ENCODE results near the gene EVPL. TPM values are rescaled to one million over a fixed set of nuclear protein-coding genes. Genes with fewer than 3 reads are reported as not detected.

Gene EVPL
- total and polyA plus RNA-seq, 12 donors: 0.04 to 0.31 (median 0.05) TPM; not detected in 6

DNA sequence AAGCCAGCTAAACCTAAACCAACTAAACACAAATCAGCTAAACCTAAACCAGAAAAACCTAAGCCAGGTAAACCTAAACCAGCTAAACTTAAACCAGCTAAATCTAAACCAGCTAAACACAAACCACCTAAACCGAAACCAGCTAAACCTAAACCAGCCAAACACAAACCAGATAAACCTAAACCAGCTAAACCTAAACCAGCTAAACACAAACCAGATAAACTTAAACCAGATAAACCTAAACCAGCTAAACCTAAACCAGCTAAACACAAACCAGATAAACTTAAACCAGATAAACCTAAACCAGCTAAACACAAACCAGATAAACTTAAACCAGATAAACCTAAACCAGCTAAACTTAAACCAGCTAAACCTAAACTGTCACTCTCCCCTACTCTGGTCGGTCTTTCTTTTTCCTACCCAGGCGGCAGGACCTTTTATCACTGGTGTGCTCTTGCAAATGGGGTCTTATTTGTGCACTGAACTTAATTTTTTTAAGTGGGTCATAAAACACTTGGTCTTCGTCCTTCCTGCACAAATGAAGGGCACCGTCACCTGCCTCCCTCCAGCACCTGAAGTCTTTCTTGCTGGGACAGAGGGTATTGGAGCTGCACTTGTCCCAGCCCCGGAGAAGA lies 7.2 kb downstream of the EVPL start:
- DNase-seq: no peak
- H3K27me3 ChIP-seq: peaks cover 0 to 14% (median 0%) of the 10 kb centered on the region in 7 donors
- no peak for ATAC-seq
- no peak overlapping the region for H3K4me3 ChIP-seq
- 86% methylated on average over 6 of the region's 6 CpGs for WGBS, 2 donors
- H3K27ac ChIP-seq: no peak overlapping the region
- intact Hi-C loops (cut with DNase I): loop anchor here in 8 of 10 donors (10.0 kb wide), 3 partner anchors 165 to 275 kb away; no protein-coding TSS in a partner anchor
- no peaks in the 10 kb centered on the region for H3K9me3 ChIP-seq
- TF ChIP-seq, protein P1, sequence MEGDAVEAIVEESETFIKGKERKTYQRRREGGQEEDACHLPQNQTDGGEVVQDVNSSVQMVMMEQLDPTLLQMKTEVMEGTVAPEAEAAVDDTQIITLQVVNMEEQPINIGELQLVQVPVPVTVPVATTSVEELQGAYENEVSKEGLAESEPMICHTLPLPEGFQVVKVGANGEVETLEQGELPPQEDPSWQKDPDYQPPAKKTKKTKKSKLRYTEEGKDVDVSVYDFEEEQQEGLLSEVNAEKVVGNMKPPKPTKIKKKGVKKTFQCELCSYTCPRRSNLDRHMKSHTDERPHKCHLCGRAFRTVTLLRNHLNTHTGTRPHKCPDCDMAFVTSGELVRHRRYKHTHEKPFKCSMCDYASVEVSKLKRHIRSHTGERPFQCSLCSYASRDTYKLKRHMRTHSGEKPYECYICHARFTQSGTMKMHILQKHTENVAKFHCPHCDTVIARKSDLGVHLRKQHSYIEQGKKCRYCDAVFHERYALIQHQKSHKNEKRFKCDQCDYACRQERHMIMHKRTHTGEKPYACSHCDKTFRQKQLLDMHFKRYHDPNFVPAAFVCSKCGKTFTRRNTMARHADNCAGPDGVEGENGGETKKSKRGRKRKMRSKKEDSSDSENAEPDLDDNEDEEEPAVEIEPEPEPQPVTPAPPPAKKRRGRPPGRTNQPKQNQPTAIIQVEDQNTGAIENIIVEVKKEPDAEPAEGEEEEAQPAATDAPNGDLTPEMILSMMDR (IDR thresholded peaks at IDR 0.05): no peak
- no peaks in the 10 kb centered on the region for H3K4me1 ChIP-seq
- H3K36me3 ChIP-seq: no peaks in the 10 kb centered on the region

DNA sequence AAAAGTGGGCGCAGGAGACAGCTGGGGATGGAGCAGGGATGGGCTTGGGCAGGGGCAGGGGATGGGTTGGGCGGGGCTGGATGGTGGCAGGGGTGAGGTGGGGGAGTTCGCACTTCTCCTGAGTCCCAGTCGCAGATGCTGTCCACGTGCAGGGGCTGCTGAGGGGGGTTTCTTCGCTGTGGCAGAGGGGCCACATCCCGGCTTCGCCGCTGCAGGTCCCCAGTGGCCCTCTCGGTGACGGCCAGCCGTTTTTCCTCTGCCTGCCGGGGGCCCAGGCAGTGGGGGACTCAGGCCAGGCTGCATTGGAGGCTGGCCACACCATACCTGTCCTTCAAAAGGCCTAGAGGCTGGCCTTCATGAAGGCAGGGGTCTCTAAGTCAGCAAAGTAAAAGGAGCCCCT lies 8.3 kb downstream of the EVPL start:
- no peak overlapping the region for H3K4me3 ChIP-seq
- H3K4me1 ChIP-seq: peaks cover 0 to 6% (median 4%) of the 10 kb centered on the region in 9 donors
- no peak overlapping the region for H3K27ac ChIP-seq
- no peaks in the 10 kb centered on the region for H3K9me3 ChIP-seq
- intact Hi-C loops (cut with DNase I): loop anchor here in 8 of 10 donors (10.0 kb wide), 3 partner anchors 166 to 276 kb away; no protein-coding TSS in a partner anchor
- TF ChIP-seq, protein P1 (IDR thresholded peaks at IDR 0.05): no peak
- peaks cover 0 to 20% (median 0%) of the 10 kb centered on the region in 7 donors for H3K27me3 ChIP-seq
- no peaks in the 10 kb centered on the region for H3K36me3 ChIP-seq
- ATAC-seq (no peak), DNase-seq (no peak)
- 81 to 87% methylated on average over 13 of the region's 13 CpGs for WGBS, 2 donors

DNA sequence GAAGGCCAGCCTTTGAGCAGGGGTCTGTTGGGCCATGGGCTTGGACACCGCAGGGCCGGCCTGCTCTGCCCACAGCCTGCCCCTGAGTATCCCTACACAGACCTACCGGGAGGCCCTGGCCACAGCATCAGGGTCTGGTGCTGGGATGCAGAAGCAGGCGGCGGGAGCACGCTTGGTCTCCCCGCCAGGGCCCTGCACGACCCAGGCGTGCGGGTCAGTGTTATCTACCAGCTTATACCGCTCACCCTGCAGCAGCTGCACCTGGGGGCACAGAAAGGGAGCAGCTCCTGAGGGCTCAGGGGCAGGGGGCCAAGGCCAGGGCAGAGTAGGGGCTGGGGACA lies 8.8 kb downstream of the EVPL start:
- no peaks in the 10 kb centered on the region for H3K9me3 ChIP-seq
- peaks cover 0 to 20% (median 0%) of the 10 kb centered on the region in 7 donors for H3K27me3 ChIP-seq
- intact Hi-C loops (cut with DNase I): loop anchor here in 8 of 10 donors (10.0 kb wide), 3 partner anchors 166 to 276 kb away; no protein-coding TSS in a partner anchor
- ATAC-seq (no peak), DNase-seq (no peak)
- H3K27ac ChIP-seq: no peak overlapping the region
- WGBS, 2 donors: 80 to 94% methylated on average over 11 of the region's 11 CpGs
- no peak overlapping the region for H3K4me3 ChIP-seq
- peaks cover 0 to 6% (median 4%) of the 10 kb centered on the region in 9 donors for H3K4me1 ChIP-seq
- H3K36me3 ChIP-seq: no peaks in the 10 kb centered on the region
- TF ChIP-seq, protein P1 (IDR thresholded peaks at IDR 0.05): no peak

DNA sequence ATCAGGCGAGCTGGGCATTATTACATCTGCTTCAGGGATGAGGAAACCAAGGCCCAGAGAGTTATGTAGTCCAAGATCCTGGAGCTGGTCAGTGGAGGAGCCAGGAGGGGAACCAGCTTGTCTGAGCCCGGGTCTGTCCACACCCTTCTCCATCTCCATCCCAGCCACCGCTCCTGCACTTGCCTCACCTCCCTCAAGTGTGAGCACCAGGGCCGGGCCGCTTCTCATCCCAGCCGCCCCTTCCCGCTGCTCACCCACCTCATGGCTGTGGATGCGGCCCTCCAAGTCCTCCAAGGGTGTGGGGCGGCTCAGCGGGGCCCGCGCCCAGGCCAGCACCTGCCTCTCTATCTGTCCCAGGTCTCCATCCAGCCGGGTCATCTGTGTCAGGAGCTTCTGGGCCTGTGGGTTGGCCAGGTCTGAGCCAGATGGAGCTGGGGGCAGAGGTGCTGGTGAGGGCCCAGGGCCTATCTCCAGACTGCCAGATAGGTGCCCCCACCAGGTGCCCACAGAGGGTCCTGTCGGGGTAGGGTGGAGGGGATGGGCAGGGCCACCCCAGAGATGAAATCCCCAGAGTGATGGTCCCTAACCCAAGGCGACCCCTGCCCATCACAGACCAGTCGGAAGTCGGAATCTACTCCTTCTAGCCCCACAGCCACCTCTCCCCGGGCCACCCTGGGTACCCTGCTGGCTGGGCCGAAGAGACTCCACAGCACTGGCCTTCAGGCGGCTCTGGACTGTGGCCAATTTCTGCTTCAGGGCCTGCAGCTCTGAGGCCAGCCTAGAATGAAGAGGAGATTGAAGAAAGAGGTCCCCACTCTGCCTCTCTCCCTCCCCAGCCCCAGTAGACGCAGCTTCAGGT lies 9.4 kb downstream of the EVPL start:
- WGBS, 2 donors: 91 to 92% methylated on average over 21 of the region's 21 CpGs
- Histone ChIP-seq H3K27me3 (peaks cover 0 to 20% (median 0%) of the 10 kb centered on the region in 7 donors), H3K4me1 (peaks cover 0 to 6% (median 4%) of the 10 kb centered on the region in 9 donors), H3K27ac (no peak overlapping the region), H3K4me3 (no peak overlapping the region), H3K36me3 (no peaks in the 10 kb centered on the region), H3K9me3 (no peaks in the 10 kb centered on the region)
- TF ChIP-seq, protein P1 (IDR thresholded peaks at IDR 0.05): no peak
- ATAC-seq: no peak
- DNase-seq: no peak
- intact Hi-C loops (cut with DNase I): loop anchor here in 8 of 10 donors (10.0 kb wide), 3 partner anchors 167 to 277 kb away; no protein-coding TSS in a partner anchor

Measured in heart right ventricle (tissue), 16 donors.